GM20000 (cell line): ENCODE results near the gene KCNE3.

Source experiments
- DNase-seq: peaks from one replicate; pipeline ENCODE4 v3.0.0; 2012; ENCODE audit warnings: low spot score
- TF ChIP-seq, protein P1 (sequence below): IDR thresholded peaks from 2 replicates; pipeline ENCODE4 v1.5.1; 2012; ENCODE audit warnings: mild to moderate bottlenecking, control low read depth; ENCODE audit errors: extremely low read depth, missing control alignments

Gene KCNE3

DNA sequence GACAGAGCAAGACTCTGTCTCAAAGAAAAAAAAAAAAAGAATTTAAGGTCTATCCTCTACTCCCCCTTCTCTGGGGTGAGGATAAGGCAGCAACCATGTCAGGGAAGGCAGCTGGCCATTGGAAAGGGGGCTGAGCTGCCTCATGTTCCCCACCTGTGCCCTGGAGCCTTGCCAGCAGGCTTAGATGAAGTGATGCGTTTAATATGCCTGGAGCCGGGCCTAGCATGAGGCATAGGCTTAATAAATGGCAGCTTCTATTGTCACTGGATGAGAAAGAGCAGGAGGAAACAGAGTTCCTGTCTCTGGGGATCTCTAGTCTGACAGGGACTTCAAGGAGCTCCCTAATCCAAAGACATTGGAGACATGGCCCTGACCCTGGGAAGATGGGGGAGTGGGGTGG, 3.2 kb upstream of the KCNE3 start:
- TF ChIP-seq, protein P1, sequence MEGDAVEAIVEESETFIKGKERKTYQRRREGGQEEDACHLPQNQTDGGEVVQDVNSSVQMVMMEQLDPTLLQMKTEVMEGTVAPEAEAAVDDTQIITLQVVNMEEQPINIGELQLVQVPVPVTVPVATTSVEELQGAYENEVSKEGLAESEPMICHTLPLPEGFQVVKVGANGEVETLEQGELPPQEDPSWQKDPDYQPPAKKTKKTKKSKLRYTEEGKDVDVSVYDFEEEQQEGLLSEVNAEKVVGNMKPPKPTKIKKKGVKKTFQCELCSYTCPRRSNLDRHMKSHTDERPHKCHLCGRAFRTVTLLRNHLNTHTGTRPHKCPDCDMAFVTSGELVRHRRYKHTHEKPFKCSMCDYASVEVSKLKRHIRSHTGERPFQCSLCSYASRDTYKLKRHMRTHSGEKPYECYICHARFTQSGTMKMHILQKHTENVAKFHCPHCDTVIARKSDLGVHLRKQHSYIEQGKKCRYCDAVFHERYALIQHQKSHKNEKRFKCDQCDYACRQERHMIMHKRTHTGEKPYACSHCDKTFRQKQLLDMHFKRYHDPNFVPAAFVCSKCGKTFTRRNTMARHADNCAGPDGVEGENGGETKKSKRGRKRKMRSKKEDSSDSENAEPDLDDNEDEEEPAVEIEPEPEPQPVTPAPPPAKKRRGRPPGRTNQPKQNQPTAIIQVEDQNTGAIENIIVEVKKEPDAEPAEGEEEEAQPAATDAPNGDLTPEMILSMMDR: no peak
- no peak for DNase-seq

DNA sequence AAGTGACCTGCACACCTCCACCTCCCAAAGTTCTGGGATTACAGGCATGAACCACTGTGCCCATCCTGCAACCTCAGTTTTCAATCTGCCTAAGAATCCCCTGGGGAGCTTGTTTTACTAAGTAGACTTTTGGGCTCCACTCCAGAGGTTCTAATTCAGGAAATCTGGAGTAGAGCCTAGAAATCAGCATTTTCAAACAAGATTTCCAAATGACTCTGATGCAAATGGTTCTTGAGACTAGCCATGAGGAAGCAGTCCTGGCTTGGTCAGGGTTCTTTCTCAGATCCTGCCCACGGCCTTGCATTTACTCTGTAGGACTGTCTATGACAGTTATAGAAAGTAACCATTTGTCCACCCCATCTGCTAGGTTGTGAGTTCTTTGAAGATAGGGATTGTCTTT, 1.6 kb upstream of the KCNE3 start:
- DNase-seq: no peak

DNA sequence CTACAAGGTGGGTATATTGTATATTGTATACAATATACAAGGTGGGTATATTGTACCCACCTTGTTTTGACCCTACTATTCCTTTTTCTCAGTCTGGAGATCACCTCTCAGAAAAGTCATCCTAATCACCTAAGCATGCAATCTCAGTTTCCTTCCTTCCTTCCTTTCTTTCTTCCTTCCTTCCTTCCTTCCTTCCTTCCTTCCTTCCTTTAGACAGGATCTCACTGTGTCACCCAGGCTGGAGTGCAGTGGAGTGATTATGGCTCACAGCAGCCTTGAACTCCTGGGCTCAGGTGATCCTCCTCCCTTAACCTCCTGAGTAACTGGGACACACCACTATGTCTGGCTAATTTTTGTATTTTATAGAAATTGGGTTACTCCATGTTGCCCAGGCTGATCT, 1.2 kb upstream of the KCNE3 start:
- TF ChIP-seq, protein P1: no peak
- DNase-seq: no peak

More for the DNA sequence above, 1.6 kb upstream of the KCNE3 start:
- TF ChIP-seq, protein P1: no peak

DNA sequence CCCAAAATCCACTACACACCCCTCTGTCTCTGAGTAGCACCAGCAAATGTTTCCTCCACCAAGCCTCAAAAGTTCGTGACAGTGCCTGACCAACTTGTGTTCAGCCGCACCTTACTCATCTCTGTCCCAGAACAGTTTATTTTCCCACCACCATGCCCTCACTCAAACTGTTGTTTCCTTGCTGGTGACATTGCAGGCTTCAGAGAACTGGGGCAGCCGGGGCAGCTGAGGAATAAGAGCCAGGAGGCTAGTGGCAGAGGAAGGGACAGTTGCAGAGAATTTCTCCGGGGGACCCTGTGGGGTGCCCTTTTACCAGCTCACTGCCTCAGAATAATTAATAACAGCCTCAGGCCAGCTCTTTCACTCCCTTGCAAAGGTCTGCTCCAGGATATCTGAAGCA, 709 bp upstream of the KCNE3 start:
- TF ChIP-seq, protein P1: no peak
- DNase-seq: no peak

DNA sequence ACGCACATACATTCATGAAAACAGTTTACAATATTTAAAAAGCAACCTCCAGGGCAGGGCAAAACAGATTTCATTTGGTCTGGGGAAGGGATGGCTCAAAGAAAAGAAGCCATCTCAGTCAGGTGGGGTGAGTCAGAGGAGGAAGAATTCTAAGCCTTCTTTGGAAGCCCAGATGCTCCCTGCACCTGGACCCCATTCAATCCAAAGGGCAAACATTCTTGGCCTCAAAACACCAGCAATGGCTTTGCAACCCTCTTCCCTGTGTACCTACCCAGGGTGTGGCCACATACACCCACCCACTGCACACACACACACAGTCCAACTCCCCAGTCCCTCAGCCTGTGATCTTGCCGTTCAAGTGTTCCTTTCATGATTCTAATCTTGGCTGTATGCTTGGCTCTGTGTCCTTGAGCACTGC, 2.0 kb downstream of the KCNE3 start:
- DNase-seq: no peak
- TF ChIP-seq, protein P1: no peak

DNA sequence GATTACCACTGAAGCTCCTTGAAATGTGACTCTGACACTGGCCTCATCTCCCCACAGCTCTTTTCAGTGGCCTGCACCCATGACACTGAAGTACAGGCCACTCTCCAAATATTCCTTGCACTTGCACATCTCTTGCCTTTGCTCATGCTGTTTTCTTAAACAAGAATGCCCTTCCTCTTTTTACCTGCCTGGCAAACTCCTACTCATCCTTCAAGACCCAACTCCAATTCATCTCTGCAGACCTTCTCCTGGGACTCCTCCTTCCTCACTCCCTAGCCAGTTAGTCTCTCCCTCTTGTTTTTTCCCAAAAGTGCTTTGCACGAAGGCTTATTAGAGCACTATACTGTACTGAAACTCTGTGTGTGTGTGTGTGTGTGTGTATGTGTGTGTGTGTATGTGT, 2.6 kb downstream of the KCNE3 start:
- DNase-seq: no peak
- TF ChIP-seq, protein P1: no peak

DNA sequence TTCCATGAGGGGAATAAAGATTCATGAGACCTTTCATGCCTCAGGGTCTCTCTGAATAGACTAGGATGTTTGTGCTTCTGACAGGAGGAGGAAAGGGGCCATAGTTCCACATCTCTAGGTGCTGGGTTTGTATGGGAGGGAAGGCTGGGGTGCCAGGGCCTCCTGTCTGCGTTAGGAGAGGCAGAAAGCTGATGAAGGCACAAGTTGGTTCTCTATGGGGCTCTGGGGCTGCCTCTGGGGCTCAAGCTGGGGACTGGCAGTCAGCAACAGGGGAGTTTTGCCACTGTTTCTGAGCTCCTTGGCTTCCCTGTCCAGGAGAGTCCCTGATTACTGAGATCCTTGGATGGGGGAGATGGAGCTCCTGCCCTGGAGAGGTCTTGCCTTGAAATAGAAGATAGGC, 4.1 kb downstream of the KCNE3 start:
- DNase-seq: no peak
- TF ChIP-seq, protein P1: no peak
